HEK293 (cell line): ENCODE measurements around the gene JAKMIP1.

Source experiments
- CTCF ChIA-PET: fragments of 350-600 bp; formaldehyde crosslinking; extraction: SDS; loops from one replicate; lab custom pipeline; 2021; ENCODE audit warnings: antibody characterized with exemption; lab: Yijun Ruan, JAX
- POLR2A ChIA-PET: fragments of 300-600 bp; formaldehyde crosslinking; extraction: SDS; loops from one replicate; lab custom pipeline; 2020; ENCODE audit warnings: antibody characterized with exemption, inconsistent platforms; lab: Yijun Ruan, JAX
- H3K27ac ChIP-seq: fragments of 200-500 bp; sonication (Bioruptor generic); 2 replicates; pipeline ENCODE4 v1.5.1; 2014; ENCODE audit warnings: low read depth, low read length, control low read depth, inconsistent platforms; ENCODE audit errors: extremely low read depth
- H3K36me3 ChIP-seq, 2 experiments: fragments of 200-500 bp in 1 of 2; sonication (Bioruptor generic) in 1 of 2; 1 replicate in 1 of 2; 2 replicates in 1 of 2; pipeline ENCODE4 v1.5.1; 2014 to 2017; ENCODE audit warnings: inconsistent platforms in 2 of 2, low read length in 2 of 2; ENCODE audit not compliant: control insufficient read depth in 2 of 2, insufficient read depth in 1 of 2
- H3K4me1 ChIP-seq: fragments of 200-500 bp; sonication (Bioruptor generic); 2 replicates; pipeline ENCODE4 v1.5.1; 2014; ENCODE audit warnings: mild to moderate bottlenecking, low read length, inconsistent platforms; ENCODE audit not compliant: control insufficient read depth, insufficient read depth
- H3K4me3 ChIP-seq: 2 replicates; pipeline ENCODE4 v1.5.1; 2011; ENCODE audit warnings: low read depth, mild to moderate bottlenecking, control low read depth, low read length, moderate library complexity
- H3K9me3 ChIP-seq: fragments of 200-500 bp; sonication (Bioruptor generic); 2 replicates; pipeline ENCODE4 v1.5.1; 2014; ENCODE audit warnings: low read depth, low read length, inconsistent platforms; ENCODE audit not compliant: control insufficient read depth, insufficient read depth
- REPIN1 ChIP-seq: fragments of 450-650 bp; formaldehyde crosslinking; IDR thresholded peaks from 2 replicates; pipeline ENCODE4 v1.5.1; 2017; ENCODE audit warnings: missing biosample characterization, missing genetic modification characterization, low read depth
- SALL2 ChIP-seq: fragments of 450-650 bp; formaldehyde crosslinking; IDR thresholded peaks from 2 replicates; pipeline ENCODE4 v1.5.0; 2017; ENCODE audit warnings: missing biosample characterization, mild to moderate bottlenecking, missing genetic modification characterization, borderline replicate concordance
- SP7 ChIP-seq: fragments of 450-650 bp; formaldehyde crosslinking; IDR thresholded peaks from 2 replicates; pipeline ENCODE4 v1.5.1; 2016; ENCODE audit warnings: missing biosample characterization, missing genetic modification characterization
- YY2 ChIP-seq: fragments of 450-650 bp; formaldehyde crosslinking; IDR thresholded peaks from 2 replicates; pipeline ENCODE4 v1.5.1; 2016; ENCODE audit warnings: missing biosample characterization, missing genetic modification characterization
- ZBTB21 ChIP-seq: fragments of 450-650 bp; formaldehyde crosslinking; IDR thresholded peaks from 2 replicates; pipeline ENCODE4 v1.5.1; 2017; ENCODE audit warnings: missing biosample characterization, missing genetic modification characterization
- ZBTB8A ChIP-seq: fragments of 450-650 bp; formaldehyde crosslinking; IDR thresholded peaks from 2 replicates; pipeline ENCODE4 v1.5.1; 2016; ENCODE audit warnings: missing biosample characterization, missing genetic modification characterization
- ZFP69B ChIP-seq: fragments of 450-650 bp; formaldehyde crosslinking; IDR thresholded peaks from 2 replicates; pipeline ENCODE4 v1.5.1; 2016; ENCODE audit warnings: missing biosample characterization, missing genetic modification characterization
- ZNF112 ChIP-seq: fragments of 450-650 bp; formaldehyde crosslinking; IDR thresholded peaks from 2 replicates; pipeline ENCODE4 v1.5.0; 2017; ENCODE audit warnings: missing biosample characterization, missing genetic modification characterization
- ZNF473 ChIP-seq: fragments of 450-650 bp; formaldehyde crosslinking; IDR thresholded peaks from 2 replicates; pipeline ENCODE4 v1.5.1; 2017; ENCODE audit warnings: missing biosample characterization, missing genetic modification characterization
- ZNF555 ChIP-seq: fragments of 450-650 bp; formaldehyde crosslinking; conservative IDR thresholded peaks from 2 replicates; pipeline ENCODE4 v1.5.1; 2017; ENCODE audit warnings: missing biosample characterization, mild to moderate bottlenecking, missing genetic modification characterization, inconsistent platforms
- ZNF623 ChIP-seq: fragments of 450-650 bp; formaldehyde crosslinking; IDR thresholded peaks from 2 replicates; pipeline ENCODE4 v1.5.1; 2016; ENCODE audit warnings: missing biosample characterization, missing genetic modification characterization
- ZNF768 ChIP-seq: fragments of 450-650 bp; formaldehyde crosslinking; IDR thresholded peaks from 2 replicates; pipeline ENCODE4 v1.5.1; 2018; ENCODE audit warnings: missing biosample characterization, mild to moderate bottlenecking, missing genetic modification characterization
- TF ChIP-seq, protein P1 (sequence below): fragments of 450-650 bp; formaldehyde crosslinking; IDR thresholded peaks from 2 replicates; pipeline ENCODE4 v1.5.1; 2016; ENCODE audit warnings: missing biosample characterization, missing genetic modification characterization, borderline replicate concordance
- TF ChIP-seq, protein P2 (sequence below): fragments of 450-650 bp; formaldehyde crosslinking; IDR thresholded peaks from 2 replicates; pipeline ENCODE4 v1.5.1; 2016; ENCODE audit warnings: missing biosample characterization, missing genetic modification characterization
- TF ChIP-seq, protein P3 (sequence below): fragments of 450-650 bp; formaldehyde crosslinking; IDR thresholded peaks from 2 replicates; pipeline ENCODE4 v1.5.1; 2016; ENCODE audit warnings: missing biosample characterization, missing genetic modification characterization
- TF ChIP-seq, protein P4 (sequence below): fragments of 450-650 bp; formaldehyde crosslinking; IDR thresholded peaks from 2 replicates; pipeline ENCODE4 v1.5.1; 2016; ENCODE audit warnings: missing biosample characterization, missing genetic modification characterization
- TF ChIP-seq, protein P5 (sequence below): fragments of 450-650 bp; formaldehyde crosslinking; IDR thresholded peaks from 2 replicates; pipeline ENCODE4 v1.5.1; 2016; ENCODE audit warnings: missing biosample characterization, missing genetic modification characterization
- TF ChIP-seq, protein P6 (sequence below): fragments of 450-650 bp; formaldehyde crosslinking; IDR thresholded peaks from 2 replicates; pipeline ENCODE4 v1.5.1; 2016; ENCODE audit warnings: missing biosample characterization, missing genetic modification characterization, low read depth

Gene JAKMIP1

DNA sequence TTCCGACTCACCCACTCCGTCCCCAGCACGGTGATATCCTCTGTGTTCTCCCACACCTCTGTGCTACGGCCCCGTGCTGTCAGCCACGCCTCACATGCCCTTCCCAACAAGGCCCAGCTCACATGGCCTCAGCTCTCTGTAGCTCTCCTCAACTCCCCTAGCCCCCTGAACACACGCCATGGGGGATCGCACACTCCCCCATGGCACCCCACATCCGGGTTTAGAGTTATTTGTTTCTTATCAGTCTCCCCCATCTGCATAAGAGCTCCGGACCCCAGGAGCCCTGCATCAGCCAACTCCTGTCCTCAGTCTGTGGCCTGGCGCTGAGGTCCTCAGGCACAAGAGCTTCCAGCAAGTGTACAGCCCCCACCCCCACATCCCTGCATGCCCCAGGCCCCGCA, 189.1 kb downstream of the JAKMIP1 start (continued):
- TF ChIP-seq, protein P1, sequence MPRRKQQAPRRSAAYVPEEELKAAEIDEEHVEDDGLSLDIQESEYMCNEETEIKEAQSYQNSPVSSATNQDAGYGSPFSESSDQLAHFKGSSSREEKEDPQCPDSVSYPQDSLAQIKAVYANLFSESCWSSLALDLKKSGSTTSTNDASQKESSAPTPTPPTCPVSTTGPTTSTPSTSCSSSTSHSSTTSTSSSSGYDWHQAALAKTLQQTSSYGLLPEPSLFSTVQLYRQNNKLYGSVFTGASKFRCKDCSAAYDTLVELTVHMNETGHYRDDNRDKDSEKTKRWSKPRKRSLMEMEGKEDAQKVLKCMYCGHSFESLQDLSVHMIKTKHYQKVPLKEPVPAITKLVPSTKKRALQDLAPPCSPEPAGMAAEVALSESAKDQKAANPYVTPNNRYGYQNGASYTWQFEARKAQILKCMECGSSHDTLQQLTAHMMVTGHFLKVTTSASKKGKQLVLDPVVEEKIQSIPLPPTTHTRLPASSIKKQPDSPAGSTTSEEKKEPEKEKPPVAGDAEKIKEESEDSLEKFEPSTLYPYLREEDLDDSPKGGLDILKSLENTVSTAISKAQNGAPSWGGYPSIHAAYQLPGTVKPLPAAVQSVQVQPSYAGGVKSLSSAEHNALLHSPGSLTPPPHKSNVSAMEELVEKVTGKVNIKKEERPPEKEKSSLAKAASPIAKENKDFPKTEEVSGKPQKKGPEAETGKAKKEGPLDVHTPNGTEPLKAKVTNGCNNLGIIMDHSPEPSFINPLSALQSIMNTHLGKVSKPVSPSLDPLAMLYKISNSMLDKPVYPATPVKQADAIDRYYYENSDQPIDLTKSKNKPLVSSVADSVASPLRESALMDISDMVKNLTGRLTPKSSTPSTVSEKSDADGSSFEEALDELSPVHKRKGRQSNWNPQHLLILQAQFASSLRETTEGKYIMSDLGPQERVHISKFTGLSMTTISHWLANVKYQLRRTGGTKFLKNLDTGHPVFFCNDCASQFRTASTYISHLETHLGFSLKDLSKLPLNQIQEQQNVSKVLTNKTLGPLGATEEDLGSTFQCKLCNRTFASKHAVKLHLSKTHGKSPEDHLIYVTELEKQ (tag by site-specific recombination) = no peak
- TF ChIP-seq, protein P2, sequence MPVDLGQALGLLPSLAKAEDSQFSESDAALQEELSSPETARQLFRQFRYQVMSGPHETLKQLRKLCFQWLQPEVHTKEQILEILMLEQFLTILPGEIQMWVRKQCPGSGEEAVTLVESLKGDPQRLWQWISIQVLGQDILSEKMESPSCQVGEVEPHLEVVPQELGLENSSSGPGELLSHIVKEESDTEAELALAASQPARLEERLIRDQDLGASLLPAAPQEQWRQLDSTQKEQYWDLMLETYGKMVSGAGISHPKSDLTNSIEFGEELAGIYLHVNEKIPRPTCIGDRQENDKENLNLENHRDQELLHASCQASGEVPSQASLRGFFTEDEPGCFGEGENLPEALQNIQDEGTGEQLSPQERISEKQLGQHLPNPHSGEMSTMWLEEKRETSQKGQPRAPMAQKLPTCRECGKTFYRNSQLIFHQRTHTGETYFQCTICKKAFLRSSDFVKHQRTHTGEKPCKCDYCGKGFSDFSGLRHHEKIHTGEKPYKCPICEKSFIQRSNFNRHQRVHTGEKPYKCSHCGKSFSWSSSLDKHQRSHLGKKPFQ (tag by site-specific recombination) = no peak
- TF ChIP-seq ZBTB21 = no peak
- no peak for TF ChIP-seq ZBTB8A
- TF ChIP-seq, protein P3, sequence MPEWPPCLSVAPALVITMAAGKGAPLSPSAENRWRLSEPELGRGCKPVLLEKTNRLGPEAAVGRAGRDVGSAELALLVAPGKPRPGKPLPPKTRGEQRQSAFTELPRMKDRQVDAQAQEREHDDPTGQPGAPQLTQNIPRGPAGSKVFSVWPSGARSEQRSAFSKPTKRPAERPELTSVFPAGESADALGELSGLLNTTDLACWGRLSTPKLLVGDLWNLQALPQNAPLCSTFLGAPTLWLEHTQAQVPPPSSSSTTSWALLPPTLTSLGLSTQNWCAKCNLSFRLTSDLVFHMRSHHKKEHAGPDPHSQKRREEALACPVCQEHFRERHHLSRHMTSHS (tag by site-specific recombination) = no peak
- TF ChIP-seq, protein P4, sequence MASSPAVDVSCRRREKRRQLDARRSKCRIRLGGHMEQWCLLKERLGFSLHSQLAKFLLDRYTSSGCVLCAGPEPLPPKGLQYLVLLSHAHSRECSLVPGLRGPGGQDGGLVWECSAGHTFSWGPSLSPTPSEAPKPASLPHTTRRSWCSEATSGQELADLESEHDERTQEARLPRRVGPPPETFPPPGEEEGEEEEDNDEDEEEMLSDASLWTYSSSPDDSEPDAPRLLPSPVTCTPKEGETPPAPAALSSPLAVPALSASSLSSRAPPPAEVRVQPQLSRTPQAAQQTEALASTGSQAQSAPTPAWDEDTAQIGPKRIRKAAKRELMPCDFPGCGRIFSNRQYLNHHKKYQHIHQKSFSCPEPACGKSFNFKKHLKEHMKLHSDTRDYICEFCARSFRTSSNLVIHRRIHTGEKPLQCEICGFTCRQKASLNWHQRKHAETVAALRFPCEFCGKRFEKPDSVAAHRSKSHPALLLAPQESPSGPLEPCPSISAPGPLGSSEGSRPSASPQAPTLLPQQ (tag by site-specific recombination) = no peak
- TF ChIP-seq SP7 (tag by site-specific recombination) = no peak
- no peak for TF ChIP-seq ZNF112 (tag by site-specific recombination)

DNA sequence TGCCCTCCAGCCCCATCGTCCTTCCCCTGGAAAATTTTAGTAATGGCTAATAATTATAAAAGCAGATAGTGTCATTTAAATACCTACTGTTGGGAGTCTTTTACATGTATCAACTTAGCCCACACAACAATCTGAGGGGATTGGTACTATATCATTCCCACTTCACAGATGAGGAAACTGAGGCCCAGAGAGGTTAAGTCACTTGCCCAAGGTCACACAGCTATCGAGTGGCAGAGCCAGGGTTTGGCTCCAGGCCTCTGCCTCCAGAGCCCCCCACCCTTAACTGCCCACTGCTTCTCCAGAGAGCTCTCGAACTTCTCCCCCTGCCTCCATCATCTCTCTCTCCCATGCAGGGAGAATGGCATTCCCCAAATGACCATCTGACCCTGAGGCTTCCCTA, 189.6 kb downstream of the JAKMIP1 start:
- no peak for TF ChIP-seq SALL2 (tag by site-specific recombination)
- no peak for TF ChIP-seq ZNF473 (tag by site-specific recombination)
- no peak for TF ChIP-seq YY2 (tag by site-specific recombination)
- TF ChIP-seq ZNF768 (tag by site-specific recombination) = peak; percentile 46; the same call in 1 of the 2 replicates
- TF ChIP-seq ZFP69B (tag by site-specific recombination) = no peak
- no peak for TF ChIP-seq ZNF623
- no peak for TF ChIP-seq ZNF555 (tag by site-specific recombination)
- POLR2A ChIA-PET = no interaction called here
- no peak overlapping the region for H3K4me3 ChIP-seq
- H3K36me3 ChIP-seq = no peaks in the 10 kb centered on the region
- CTCF ChIA-PET = interaction anchor here (0.6 to 4.9 kb wide), 4 partner anchors 10 to 156 kb away, joined by 3 to 31 read pairs (median 3); no protein-coding TSS in a partner anchor
- H3K4me1 ChIP-seq = no peaks in the 10 kb centered on the region
- H3K27ac ChIP-seq = no peak overlapping the region
- H3K9me3 ChIP-seq = no peaks in the 10 kb centered on the region

DNA sequence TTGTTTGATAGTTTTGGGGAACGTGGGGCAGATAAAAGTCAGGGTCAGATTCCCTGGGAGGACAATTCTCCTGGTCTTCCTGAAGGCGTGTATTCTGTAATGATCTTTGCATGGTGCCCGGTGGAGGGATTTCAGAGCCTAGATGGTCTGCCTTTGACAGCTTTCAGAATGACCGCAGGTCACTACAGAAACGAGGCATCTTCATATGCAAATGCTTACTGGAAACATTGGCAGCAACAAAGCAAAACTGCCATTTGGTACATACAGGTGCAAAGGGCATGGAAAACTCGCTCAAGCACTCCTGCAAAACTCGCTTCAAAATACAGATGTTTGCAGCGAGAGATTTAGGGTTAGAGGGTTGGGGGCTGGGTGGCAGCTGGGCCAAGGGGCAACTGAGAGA, 190.9 kb downstream of the JAKMIP1 start:
- ChIA-PET CTCF (interaction anchor here (0.6 to 4.9 kb wide), 3 partner anchors 11 to 196 kb away, joined by 3 to 31 read pairs (median 4); no protein-coding TSS in a partner anchor), POLR2A (no interaction called here)
- Histone ChIP-seq H3K27ac (no peak overlapping the region), H3K9me3 (no peaks in the 10 kb centered on the region), H3K4me3 (no peak overlapping the region), H3K4me1 (no peaks in the 10 kb centered on the region), H3K36me3 (no peaks in the 10 kb centered on the region)
- TF ChIP-seq REPIN1 (tag by site-specific recombination) (no peak), ZNF768 (tag by site-specific recombination) (no peak)
- TF ChIP-seq, protein P5, sequence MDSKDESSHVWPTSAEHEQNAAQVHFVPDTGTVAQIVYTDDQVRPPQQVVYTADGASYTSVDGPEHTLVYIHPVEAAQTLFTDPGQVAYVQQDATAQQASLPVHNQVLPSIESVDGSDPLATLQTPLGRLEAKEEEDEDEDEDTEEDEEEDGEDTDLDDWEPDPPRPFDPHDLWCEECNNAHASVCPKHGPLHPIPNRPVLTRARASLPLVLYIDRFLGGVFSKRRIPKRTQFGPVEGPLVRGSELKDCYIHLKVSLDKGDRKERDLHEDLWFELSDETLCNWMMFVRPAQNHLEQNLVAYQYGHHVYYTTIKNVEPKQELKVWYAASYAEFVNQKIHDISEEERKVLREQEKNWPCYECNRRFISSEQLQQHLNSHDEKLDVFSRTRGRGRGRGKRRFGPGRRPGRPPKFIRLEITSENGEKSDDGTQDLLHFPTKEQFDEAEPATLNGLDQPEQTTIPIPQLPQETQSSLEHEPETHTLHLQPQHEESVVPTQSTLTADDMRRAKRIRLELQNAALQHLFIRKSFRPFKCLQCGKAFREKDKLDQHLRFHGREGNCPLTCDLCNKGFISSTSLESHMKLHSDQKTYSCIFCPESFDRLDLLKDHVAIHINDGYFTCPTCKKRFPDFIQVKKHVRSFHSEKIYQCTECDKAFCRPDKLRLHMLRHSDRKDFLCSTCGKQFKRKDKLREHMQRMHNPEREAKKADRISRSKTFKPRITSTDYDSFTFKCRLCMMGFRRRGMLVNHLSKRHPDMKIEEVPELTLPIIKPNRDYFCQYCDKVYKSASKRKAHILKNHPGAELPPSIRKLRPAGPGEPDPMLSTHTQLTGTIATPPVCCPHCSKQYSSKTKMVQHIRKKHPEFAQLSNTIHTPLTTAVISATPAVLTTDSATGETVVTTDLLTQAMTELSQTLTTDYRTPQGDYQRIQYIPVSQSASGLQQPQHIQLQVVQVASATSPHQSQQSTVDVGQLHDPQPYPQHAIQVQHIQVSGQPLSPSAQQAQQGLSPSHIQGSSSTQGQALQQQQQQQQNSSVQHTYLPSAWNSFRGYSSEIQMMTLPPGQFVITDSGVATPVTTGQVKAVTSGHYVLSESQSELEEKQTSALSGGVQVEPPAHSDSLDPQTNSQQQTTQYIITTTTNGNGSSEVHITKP = no peak
- TF ChIP-seq, protein P6, sequence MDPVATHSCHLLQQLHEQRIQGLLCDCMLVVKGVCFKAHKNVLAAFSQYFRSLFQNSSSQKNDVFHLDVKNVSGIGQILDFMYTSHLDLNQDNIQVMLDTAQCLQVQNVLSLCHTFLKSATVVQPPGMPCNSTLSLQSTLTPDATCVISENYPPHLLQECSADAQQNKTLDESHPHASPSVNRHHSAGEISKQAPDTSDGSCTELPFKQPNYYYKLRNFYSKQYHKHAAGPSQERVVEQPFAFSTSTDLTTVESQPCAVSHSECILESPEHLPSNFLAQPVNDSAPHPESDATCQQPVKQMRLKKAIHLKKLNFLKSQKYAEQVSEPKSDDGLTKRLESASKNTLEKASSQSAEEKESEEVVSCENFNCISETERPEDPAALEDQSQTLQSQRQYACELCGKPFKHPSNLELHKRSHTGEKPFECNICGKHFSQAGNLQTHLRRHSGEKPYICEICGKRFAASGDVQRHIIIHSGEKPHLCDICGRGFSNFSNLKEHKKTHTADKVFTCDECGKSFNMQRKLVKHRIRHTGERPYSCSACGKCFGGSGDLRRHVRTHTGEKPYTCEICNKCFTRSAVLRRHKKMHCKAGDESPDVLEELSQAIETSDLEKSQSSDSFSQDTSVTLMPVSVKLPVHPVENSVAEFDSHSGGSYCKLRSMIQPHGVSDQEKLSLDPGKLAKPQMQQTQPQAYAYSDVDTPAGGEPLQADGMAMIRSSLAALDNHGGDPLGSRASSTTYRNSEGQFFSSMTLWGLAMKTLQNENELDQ (tag by site-specific recombination) = no peak
